ENCODE data around the gene EGFL7. TPM values are rescaled to one million over a fixed set of nuclear protein-coding genes. Genes with fewer than 3 reads are reported as not detected.
A peak's percentile ranks its signal among the peaks of the same experiment; 100 is the strongest.

Gene EGFL7
- total RNA-seq, 1 donor from 2014 or later = 62.2 TPM

GRCh38 chr9:136644343-136644592 lies 18.4 kb upstream of the EGFL7 start:
- DNase-seq (ENCODE audit: low spot score) = no peak

GRCh38 chr9:136644593-136645351 lies 17.9 kb upstream of the EGFL7 start:
- DNase-seq (ENCODE audit: low spot score) = peak; percentile 84

GRCh38 chr9:136645352-136645902 lies 17.3 kb upstream of the EGFL7 start:
- no peak for DNase-seq (ENCODE audit: low spot score)

GRCh38 chr9:136645903-136646754 lies 16.6 kb upstream of the EGFL7 start:
- DNase-seq (ENCODE audit: low spot score) = peak; percentile 56

GRCh38 chr9:136646827-136647711 lies 15.6 kb upstream of the EGFL7 start:
- no peak for DNase-seq (ENCODE audit: low spot score)

GRCh38 chr9:136648751-136649150 lies 14.0 kb upstream of the EGFL7 start:
- DNase-seq (ENCODE audit: low spot score) = peak; percentile 57

- DNase-seq (ENCODE audit: low spot score) = no peak
Observed at GRCh38 chr9:136650021-136650420, 12.7 kb upstream of the EGFL7 start.

GRCh38 chr9:136650648-136651047 lies 12.1 kb upstream of the EGFL7 start:
- no peak for DNase-seq (ENCODE audit: low spot score)

GRCh38 chr9:136651860-136652259 lies 10.9 kb upstream of the EGFL7 start:
- no peak for DNase-seq (ENCODE audit: low spot score)

- no peak for DNase-seq (ENCODE audit: low spot score)
Observed at GRCh38 chr9:136653323-136654079, 9.2 kb upstream of the EGFL7 start.

GRCh38 chr9:136654820-136655535 lies 7.7 kb upstream of the EGFL7 start:
- DNase-seq (ENCODE audit: low spot score) = no peak

- DNase-seq (ENCODE audit: low spot score) = no peak
Observed at GRCh38 chr9:136655536-136656182, 7.1 kb upstream of the EGFL7 start.

- DNase-seq (ENCODE audit: low spot score) = no peak
Observed at GRCh38 chr9:136656183-136656738, 6.5 kb upstream of the EGFL7 start.

- DNase-seq (ENCODE audit: low spot score) = no peak
Observed at GRCh38 chr9:136656795-136657611, 5.7 kb upstream of the EGFL7 start.

- DNase-seq (ENCODE audit: low spot score) = no peak
Observed at GRCh38 chr9:136657974-136658848, 4.5 kb upstream of the EGFL7 start.

GRCh38 chr9:136658849-136659535 lies 3.7 kb upstream of the EGFL7 start:
- no peak for DNase-seq (ENCODE audit: low spot score)

All from mucosa of gallbladder (tissue), 1 donor.